GM10847 (cell line): ENCODE results near the gene HHIPL2.

Source experiments
- POLR2A ChIP-seq: IDR thresholded peaks from 2 replicates; pipeline ENCODE4 v1.6.1; 2011; ENCODE audit not compliant: insufficient read length; ENCODE audit errors: extremely low read depth

The HHIPL2 gene

GRCh38 chr1:222554177-222554576, 6.3 kb upstream of the HHIPL2 start:
- no peak for TF ChIP-seq POLR2A

- no peak for TF ChIP-seq POLR2A
Observed at GRCh38 chr1:222552882-222553281, 5.0 kb upstream of the HHIPL2 start.

- no peak for TF ChIP-seq POLR2A
Observed at GRCh38 chr1:222547260-222547614, 667 bp downstream of the HHIPL2 start.

GRCh38 chr1:222546548-222547259, 1.2 kb downstream of the HHIPL2 start:
- TF ChIP-seq POLR2A, result no peak

- no peak for TF ChIP-seq POLR2A
Observed at GRCh38 chr1:222546091-222546490, 1.8 kb downstream of the HHIPL2 start.

GRCh38 chr1:222543817-222544216, 4.1 kb downstream of the HHIPL2 start:
- no peak for TF ChIP-seq POLR2A

- TF ChIP-seq POLR2A, result no peak
Observed at GRCh38 chr1:222540598-222540995, 7.3 kb downstream of the HHIPL2 start.

GRCh38 chr1:222539951-222540597, 7.8 kb downstream of the HHIPL2 start:
- no peak for TF ChIP-seq POLR2A

GRCh38 chr1:222535455-222535854, 12.4 kb downstream of the HHIPL2 start:
- no peak for TF ChIP-seq POLR2A

GRCh38 chr1:222530852-222531251, 17.1 kb downstream of the HHIPL2 start:
- TF ChIP-seq POLR2A, result no peak

- no peak for TF ChIP-seq POLR2A
Observed at GRCh38 chr1:222529916-222530315, 18.0 kb downstream of the HHIPL2 start.

GRCh38 chr1:222529181-222529580, 18.7 kb downstream of the HHIPL2 start:
- no peak for TF ChIP-seq POLR2A

- TF ChIP-seq POLR2A, result no peak
Observed at GRCh38 chr1:222525951-222526350, 22.0 kb downstream of the HHIPL2 start.

GRCh38 chr1:222523852-222524251, 24.1 kb downstream of the HHIPL2 start:
- TF ChIP-seq POLR2A, result no peak

- TF ChIP-seq POLR2A, result no peak
Observed at GRCh38 chr1:222522105-222522915, 25.6 kb downstream of the HHIPL2 start.
